KMS-11 (cell line): ENCODE data around the gene HAPSTR1.

ENCODE experiments used
- H2AFZ ChIP-seq: fragments of 200-600 bp; sonication (generic); 2 replicates; pipeline ENCODE4 v1.6.1; 2016; ENCODE audit warnings: antibody characterized with exemption, mixed run types, low read depth
- H3K27ac ChIP-seq: fragments of 200-600 bp; sonication (generic); 2 replicates; pipeline ENCODE4 v1.6.1; 2016; ENCODE audit warnings: mild to moderate bottlenecking, mixed run types
- H3K27me3 ChIP-seq: fragments of 200-600 bp; sonication (generic); 2 replicates; pipeline ENCODE4 v1.6.1; 2017; ENCODE audit warnings: mild to moderate bottlenecking, low read depth, mixed run types, moderate library complexity; ENCODE audit not compliant: insufficient read depth
- H3K36me3 ChIP-seq: fragments of 200-600 bp; sonication (generic); 2 replicates; pipeline ENCODE4 v1.6.1; 2017; ENCODE audit warnings: mild to moderate bottlenecking, mixed run types; ENCODE audit not compliant: insufficient read depth
- H3K4me1 ChIP-seq: fragments of 200-600 bp; sonication (generic); 2 replicates; pipeline ENCODE4 v1.6.1; 2016; ENCODE audit warnings: mild to moderate bottlenecking, low read depth, mixed run types; ENCODE audit not compliant: poor library complexity, severe bottlenecking
- H3K4me2 ChIP-seq: fragments of 200-600 bp; sonication (generic); 2 replicates; pipeline ENCODE4 v1.7.0; 2016; ENCODE audit warnings: mild to moderate bottlenecking, mixed run types
- H3K4me3 ChIP-seq: fragments of 200-600 bp; sonication (generic); IDR thresholded peaks from 2 replicates; pipeline ENCODE4 v1.6.1; 2017; ENCODE audit warnings: low read depth, low read length, mixed read lengths; ENCODE audit not compliant: insufficient read depth
- H3K79me2 ChIP-seq: fragments of 200-600 bp; sonication (generic); 2 replicates; pipeline ENCODE4 v1.6.1; 2016; ENCODE audit warnings: low read depth, mixed run types; ENCODE audit not compliant: insufficient read depth
- H3K9ac ChIP-seq: fragments of 200-600 bp; sonication (generic); 2 replicates; pipeline ENCODE4 v1.6.1; 2016; ENCODE audit warnings: mild to moderate bottlenecking, mixed run types
- H4K20me1 ChIP-seq: fragments of 200-600 bp; sonication (generic); 2 replicates; pipeline ENCODE4 v1.6.1; 2016; ENCODE audit warnings: mild to moderate bottlenecking, mixed run types; ENCODE audit not compliant: insufficient read depth
- CTCF ChIP-seq: fragments of 200-600 bp; sonication (generic); conservative IDR thresholded peaks from 2 replicates; pipeline ENCODE4 v1.6.1; 2017; ENCODE audit warnings: low read depth, mild to moderate bottlenecking, antibody characterized with exemption, low read length, moderate library complexity, mixed read lengths

Gene HAPSTR1

DNA sequence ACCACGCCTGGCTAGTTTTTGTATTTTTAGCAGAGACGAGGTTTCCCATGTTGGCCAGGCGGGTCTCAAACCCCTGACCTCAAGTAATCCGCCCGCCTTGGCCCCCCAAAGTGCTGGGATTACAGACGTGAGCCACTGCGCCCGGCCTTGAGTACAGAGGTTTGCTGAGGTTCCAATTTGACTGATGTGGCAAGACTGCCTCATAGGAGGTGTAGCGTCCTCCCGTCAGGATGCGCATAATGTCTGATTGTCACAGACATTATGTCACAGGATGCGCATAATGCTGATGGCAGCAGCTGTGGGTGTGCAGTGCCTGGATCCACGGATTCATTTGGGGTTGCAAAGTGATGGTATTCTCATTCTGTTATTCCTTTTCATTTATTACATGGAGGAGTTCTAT is 45.2 kb downstream of the HAPSTR1 start:
- H3K27me3 ChIP-seq: no peaks in the 10 kb centered on the region
- H3K4me3 ChIP-seq: no peak overlapping the region
- no peaks in the 10 kb centered on the region for H3K36me3 ChIP-seq
- no peak overlapping the region for H3K4me2 ChIP-seq
- no peak overlapping the region for H3K9ac ChIP-seq
- no peaks in the 10 kb centered on the region for H4K20me1 ChIP-seq
- no peak overlapping the region for H2AFZ ChIP-seq
- TF ChIP-seq CTCF: no peak
- H3K27ac ChIP-seq: no peak overlapping the region
- no peaks in the 10 kb centered on the region for H3K79me2 ChIP-seq
- peaks cover 34% of the 10 kb centered on the region for H3K4me1 ChIP-seq

GRCh38 chr16:9138021-9138680 is 46.7 kb downstream of the HAPSTR1 start:
- no peak overlapping the region for H3K27ac ChIP-seq
- no peaks in the 10 kb centered on the region for H3K27me3 ChIP-seq
- H4K20me1 ChIP-seq: no peaks in the 10 kb centered on the region
- H3K79me2 ChIP-seq: no peaks in the 10 kb centered on the region
- no peak overlapping the region for H3K4me3 ChIP-seq
- H2AFZ ChIP-seq: no peak overlapping the region
- H3K4me1 ChIP-seq: peaks cover 24% of the 10 kb centered on the region
- no peak overlapping the region for H3K4me2 ChIP-seq
- H3K9ac ChIP-seq: no peak overlapping the region
- no peaks in the 10 kb centered on the region for H3K36me3 ChIP-seq
- TF ChIP-seq CTCF: no peak

- Histone ChIP-seq H3K9ac (no peak overlapping the region), H3K79me2 (no peaks in the 10 kb centered on the region), H2AFZ (no peak overlapping the region), H3K4me3 (no peak overlapping the region), H3K4me1 (peaks cover 21% of the 10 kb centered on the region), H3K27me3 (no peaks in the 10 kb centered on the region), H3K27ac (no peak overlapping the region), H4K20me1 (no peaks in the 10 kb centered on the region), H3K36me3 (no peaks in the 10 kb centered on the region), H3K4me2 (peak overlapping the region; percentile 13; the same call in 1 of the 2 replicates)
- peak; percentile 86 for TF ChIP-seq CTCF
These were observed 47.5 kb downstream of the HAPSTR1 start for GRCh38 chr16:9138731-9139501.

- no peak overlapping the region for H3K4me3 ChIP-seq
- no peak overlapping the region for H2AFZ ChIP-seq
- no peak overlapping the region for H3K9ac ChIP-seq
- peaks cover 14% of the 10 kb centered on the region for H3K4me1 ChIP-seq
- H3K79me2 ChIP-seq: no peaks in the 10 kb centered on the region
- H3K27ac ChIP-seq: no peak overlapping the region
- no peak for TF ChIP-seq CTCF
- H3K36me3 ChIP-seq: no peaks in the 10 kb centered on the region
- no peaks in the 10 kb centered on the region for H3K27me3 ChIP-seq
- no peaks in the 10 kb centered on the region for H4K20me1 ChIP-seq
- H3K4me2 ChIP-seq: no peak overlapping the region
These were observed 48.5 kb downstream of the HAPSTR1 start for GRCh38 chr16:9139965-9140364.
